ENCODE measurements around the gene TNFRSF13B.
"Not testable (repeated sequence)": the region's sequence is repeated elsewhere in the genome, so short reads cannot be mapped to it uniquely, and the experiment has no call there.

The TNFRSF13B gene

GRCh38 chr17:16923904-16924695, 47.8 kb downstream of the TNFRSF13B start:
- DNase-seq = no peak
- Mint-ChIP-seq H3K27ac (no peak overlapping the region), H3K9me3 (no peaks in the 10 kb centered on the region), H3K4me1 (no peaks in the 10 kb centered on the region), H3K27me3 (no peaks in the 10 kb centered on the region), H3K4me3 (no peak overlapping the region)
- ATAC-seq = no peak

GRCh38 chr17:16923097-16923903, 48.6 kb downstream of the TNFRSF13B start:
- Mint-ChIP-seq H3K4me1 (no peaks in the 10 kb centered on the region), H3K4me3 (no peak overlapping the region), H3K27me3 (no peaks in the 10 kb centered on the region), H3K9me3 (no peaks in the 10 kb centered on the region), H3K27ac (no peak overlapping the region)
- ATAC-seq (no peak), DNase-seq (no peak)

GRCh38 chr17:16922386-16923096, 49.4 kb downstream of the TNFRSF13B start:
- Mint-ChIP-seq H3K9me3 (no peaks in the 10 kb centered on the region), H3K27ac (no peak overlapping the region), H3K4me1 (no peaks in the 10 kb centered on the region), H3K27me3 (no peaks in the 10 kb centered on the region), H3K4me3 (no peak overlapping the region)
- DNase-seq (no peak), ATAC-seq (no peak)

GRCh38 chr17:16921451-16921850, 50.5 kb downstream of the TNFRSF13B start:
- not testable (repeated sequence) for H3K9me3 Mint-ChIP-seq, ATAC-seq

GRCh38 chr17:16920628-16921020, 51.3 kb downstream of the TNFRSF13B start:
- no peak for ATAC-seq
- no peaks in the 10 kb centered on the region for H3K9me3 Mint-ChIP-seq
- H3K27ac Mint-ChIP-seq = no peak overlapping the region
- no peaks in the 10 kb centered on the region for H3K27me3 Mint-ChIP-seq
- H3K4me3 Mint-ChIP-seq = no peak overlapping the region
- no peaks in the 10 kb centered on the region for H3K4me1 Mint-ChIP-seq
- DNase-seq = no peak

More at GRCh38 chr17:16921451-16921850, 50.5 kb downstream of the TNFRSF13B start:
- H3K27ac Mint-ChIP-seq, DNase-seq, H3K27me3 Mint-ChIP-seq, H3K4me1 Mint-ChIP-seq, H3K4me3 Mint-ChIP-seq: not testable (repeated sequence)

- H3K27ac Mint-ChIP-seq = peak overlapping the region in 1 of 2 donors; percentile 19
- H3K4me3 Mint-ChIP-seq = no peak overlapping the region
These were observed 52.0 kb downstream of the TNFRSF13B start for GRCh38 chr17:16919663-16920627.

GRCh38 chr17:16918443-16918842, 53.5 kb downstream of the TNFRSF13B start:
- no peak overlapping the region for H3K27ac Mint-ChIP-seq
- no peaks in the 10 kb centered on the region for H3K9me3 Mint-ChIP-seq

More at GRCh38 chr17:16919663-16920627, 52.0 kb downstream of the TNFRSF13B start:
- ATAC-seq (no peak), DNase-seq (no peak)
- H3K27me3 Mint-ChIP-seq = no peaks in the 10 kb centered on the region
- H3K4me1 Mint-ChIP-seq = no peaks in the 10 kb centered on the region
- H3K9me3 Mint-ChIP-seq = no peaks in the 10 kb centered on the region

GRCh38 chr17:16917671-16918394, 54.1 kb downstream of the TNFRSF13B start:
- ATAC-seq (no peak), DNase-seq (no peak)
- H3K4me3 Mint-ChIP-seq = no peak overlapping the region
- H3K27ac Mint-ChIP-seq = no peak overlapping the region
- H3K9me3 Mint-ChIP-seq = no peaks in the 10 kb centered on the region
- H3K27me3 Mint-ChIP-seq = no peaks in the 10 kb centered on the region
- H3K4me1 Mint-ChIP-seq = no peaks in the 10 kb centered on the region

More at GRCh38 chr17:16918443-16918842, 53.5 kb downstream of the TNFRSF13B start:
- ATAC-seq (no peak), DNase-seq (no peak)
- no peak overlapping the region for H3K4me3 Mint-ChIP-seq
- no peaks in the 10 kb centered on the region for H3K4me1 Mint-ChIP-seq
- H3K27me3 Mint-ChIP-seq = no peaks in the 10 kb centered on the region

GRCh38 chr17:16916557-16916920, 55.4 kb downstream of the TNFRSF13B start:
- DNase-seq = no peak
- Mint-ChIP-seq H3K27me3 (no peaks in the 10 kb centered on the region), H3K9me3 (no peaks in the 10 kb centered on the region), H3K27ac (no peak overlapping the region), H3K4me1 (peaks cover 8% of the 10 kb centered on the region), H3K4me3 (no peak overlapping the region)
- ATAC-seq = no peak

- no peaks in the 10 kb centered on the region for H3K9me3 Mint-ChIP-seq
- no peak overlapping the region for H3K4me3 Mint-ChIP-seq
- peaks cover 14% of the 10 kb centered on the region for H3K4me1 Mint-ChIP-seq
- DNase-seq (peak in 1 of 2 donors; percentile 20), ATAC-seq (peak; percentile 55)
- peak overlapping the region in 1 of 2 donors; percentile 68 for H3K27ac Mint-ChIP-seq
- H3K27me3 Mint-ChIP-seq = no peaks in the 10 kb centered on the region
These were observed 56.0 kb downstream of the TNFRSF13B start for GRCh38 chr17:16915752-16916556.

- Mint-ChIP-seq H3K27ac (no peak overlapping the region), H3K27me3 (peaks cover 9% of the 10 kb centered on the region), H3K4me1 (peaks cover 26% of the 10 kb centered on the region), H3K9me3 (no peaks in the 10 kb centered on the region), H3K4me3 (no peak overlapping the region)
- no peak for ATAC-seq
- no peak for DNase-seq
These were observed 58.5 kb downstream of the TNFRSF13B start for GRCh38 chr17:16913463-16913862.

GRCh38 chr17:16912021-16912962, 59.6 kb downstream of the TNFRSF13B start:
- no peak overlapping the region for H3K4me3 Mint-ChIP-seq
- H3K27me3 Mint-ChIP-seq = peaks cover 9% of the 10 kb centered on the region
- no peak for DNase-seq
- peaks cover 31% of the 10 kb centered on the region for H3K4me1 Mint-ChIP-seq
- ATAC-seq = no peak
- no peaks in the 10 kb centered on the region for H3K9me3 Mint-ChIP-seq
- H3K27ac Mint-ChIP-seq = no peak overlapping the region
